Astrocyte of the spinal cord (primary cell): Measurements from ENCODE around the gene CCDC88B.

Source experiments
- DNase-seq: peaks from one replicate; pipeline ENCODE4 v3.0.0; 2011; ENCODE audit warnings: low read depth, low spot score
- H3K4me3 ChIP-seq: 2 replicates; pipeline ENCODE4 v1.5.1; 2011; ENCODE audit warnings: low read depth, mild to moderate bottlenecking, low read length, moderate library complexity
- in situ Hi-C: cut with HindIII; loops from 2 replicates; pipeline ENCODE4 v1.10.0; 2017; ENCODE audit warnings: low sequenced_read_pairs
- TF ChIP-seq, protein P1 (sequence below): IDR thresholded peaks from 2 replicates; pipeline ENCODE4 v1.5.1; 2012; ENCODE audit warnings: low read depth, mild to moderate bottlenecking, low read length, inconsistent platforms

Gene CCDC88B

DNA sequence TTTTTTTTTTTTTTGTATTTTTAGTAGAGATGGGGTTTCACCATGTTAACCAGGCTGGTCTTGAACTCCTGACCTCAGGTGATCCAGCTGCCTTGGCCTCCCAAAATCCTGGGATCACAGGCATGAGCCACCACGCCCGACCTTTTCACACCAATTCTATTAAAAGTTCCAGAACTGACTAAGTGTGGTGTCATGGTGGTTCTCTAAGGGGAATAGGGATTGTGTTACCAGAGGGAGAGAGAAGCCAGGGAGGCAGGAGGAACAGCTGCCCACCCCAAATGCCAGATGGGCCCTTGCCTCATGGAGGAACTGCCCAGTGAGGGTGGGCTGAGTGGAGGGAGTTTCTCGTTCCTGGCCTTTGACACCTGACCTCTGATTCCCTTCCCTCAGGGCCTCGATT is 24.9 kb downstream of the CCDC88B start:
- in situ Hi-C loops = no loop called here
- TF ChIP-seq, protein P1, sequence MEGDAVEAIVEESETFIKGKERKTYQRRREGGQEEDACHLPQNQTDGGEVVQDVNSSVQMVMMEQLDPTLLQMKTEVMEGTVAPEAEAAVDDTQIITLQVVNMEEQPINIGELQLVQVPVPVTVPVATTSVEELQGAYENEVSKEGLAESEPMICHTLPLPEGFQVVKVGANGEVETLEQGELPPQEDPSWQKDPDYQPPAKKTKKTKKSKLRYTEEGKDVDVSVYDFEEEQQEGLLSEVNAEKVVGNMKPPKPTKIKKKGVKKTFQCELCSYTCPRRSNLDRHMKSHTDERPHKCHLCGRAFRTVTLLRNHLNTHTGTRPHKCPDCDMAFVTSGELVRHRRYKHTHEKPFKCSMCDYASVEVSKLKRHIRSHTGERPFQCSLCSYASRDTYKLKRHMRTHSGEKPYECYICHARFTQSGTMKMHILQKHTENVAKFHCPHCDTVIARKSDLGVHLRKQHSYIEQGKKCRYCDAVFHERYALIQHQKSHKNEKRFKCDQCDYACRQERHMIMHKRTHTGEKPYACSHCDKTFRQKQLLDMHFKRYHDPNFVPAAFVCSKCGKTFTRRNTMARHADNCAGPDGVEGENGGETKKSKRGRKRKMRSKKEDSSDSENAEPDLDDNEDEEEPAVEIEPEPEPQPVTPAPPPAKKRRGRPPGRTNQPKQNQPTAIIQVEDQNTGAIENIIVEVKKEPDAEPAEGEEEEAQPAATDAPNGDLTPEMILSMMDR = no peak

DNA sequence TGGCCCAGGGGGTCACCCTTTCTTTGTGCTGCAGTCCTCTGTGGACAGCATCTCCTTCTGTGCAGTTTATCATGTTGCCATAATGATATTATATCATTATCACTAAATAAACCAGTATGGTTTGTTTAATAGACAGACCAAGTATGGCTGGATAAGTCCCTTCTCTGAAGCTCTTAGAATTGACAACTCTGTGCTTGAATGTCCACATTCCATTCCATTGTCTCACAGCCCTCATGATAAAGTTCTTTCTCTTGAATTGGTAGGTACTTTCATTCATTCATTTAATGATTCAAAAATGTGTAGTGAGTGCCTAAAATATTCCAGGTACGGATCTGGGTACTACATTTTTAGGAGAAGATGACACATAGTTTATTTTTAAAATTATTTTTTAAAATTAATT is 26.7 kb downstream of the CCDC88B start:
- no peak for DNase-seq
- TF ChIP-seq, protein P1 = no peak
- H3K4me3 ChIP-seq = no peak overlapping the region
- in situ Hi-C loops = no loop called here

More for the DNA sequence above, 24.9 kb downstream of the CCDC88B start:
- no peak for DNase-seq
- no peak overlapping the region for H3K4me3 ChIP-seq

DNA sequence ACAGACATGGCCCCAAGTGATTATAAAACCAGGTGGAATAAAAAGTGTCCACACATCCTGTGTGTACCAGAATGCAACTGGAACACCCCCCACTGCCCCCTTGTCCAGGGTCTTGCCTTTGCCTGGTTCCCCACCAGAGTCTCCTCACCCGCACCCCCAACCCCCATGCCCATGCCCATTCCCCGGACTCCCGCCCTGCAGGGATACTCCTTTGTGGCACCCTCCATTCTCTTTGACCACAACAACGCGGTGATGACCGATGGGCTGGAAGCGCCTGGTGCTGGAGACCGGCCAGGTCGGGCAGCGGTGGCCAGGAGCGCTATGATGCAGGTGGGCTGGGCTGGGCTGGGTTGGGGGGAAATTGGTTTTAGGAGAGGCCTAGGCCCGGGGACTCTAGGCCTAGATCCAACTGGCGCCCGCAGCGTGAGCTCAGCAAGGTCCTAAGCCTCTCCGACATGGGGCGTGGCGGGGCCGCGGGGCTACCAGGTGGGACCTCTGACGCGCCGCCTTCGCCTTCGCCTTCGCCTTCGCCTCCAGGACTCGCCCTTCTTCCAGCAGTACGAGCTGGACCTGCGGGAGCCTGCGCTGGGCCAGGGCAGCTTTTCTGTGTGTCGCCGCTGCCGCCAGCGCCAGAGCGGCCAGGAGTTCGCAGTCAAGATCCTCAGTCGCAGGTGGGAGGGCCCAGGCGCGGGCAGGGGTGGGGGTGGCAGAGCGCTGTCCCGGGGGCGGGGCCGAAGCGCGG is 28.1 kb downstream of the CCDC88B start:
- TF ChIP-seq, protein P1 = no peak
- no peak for DNase-seq
- H3K4me3 ChIP-seq = no peak overlapping the region
- in situ Hi-C loops = no loop called here

DNA sequence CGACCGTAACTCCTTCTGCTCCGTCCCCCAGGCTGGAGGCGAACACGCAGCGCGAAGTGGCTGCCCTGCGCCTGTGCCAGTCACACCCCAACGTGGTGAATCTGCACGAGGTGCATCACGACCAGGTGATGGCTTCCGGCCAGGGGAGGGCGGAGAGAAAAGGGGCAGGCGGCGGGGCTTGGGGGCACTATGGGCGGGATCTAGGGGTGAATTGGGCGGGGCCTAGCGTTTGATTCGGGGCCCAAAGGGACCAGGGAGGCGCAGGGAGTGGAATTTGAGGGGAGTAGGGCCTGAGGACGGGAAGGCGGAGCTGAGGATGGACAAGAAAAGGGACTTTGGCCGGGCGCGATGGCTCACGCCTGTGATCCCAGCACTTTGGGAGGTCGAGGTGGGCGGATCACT is 28.7 kb downstream of the CCDC88B start:
- in situ Hi-C loops = no loop called here
- TF ChIP-seq, protein P1 = no peak
- no peak for DNase-seq
- H3K4me3 ChIP-seq = no peak overlapping the region

DNA sequence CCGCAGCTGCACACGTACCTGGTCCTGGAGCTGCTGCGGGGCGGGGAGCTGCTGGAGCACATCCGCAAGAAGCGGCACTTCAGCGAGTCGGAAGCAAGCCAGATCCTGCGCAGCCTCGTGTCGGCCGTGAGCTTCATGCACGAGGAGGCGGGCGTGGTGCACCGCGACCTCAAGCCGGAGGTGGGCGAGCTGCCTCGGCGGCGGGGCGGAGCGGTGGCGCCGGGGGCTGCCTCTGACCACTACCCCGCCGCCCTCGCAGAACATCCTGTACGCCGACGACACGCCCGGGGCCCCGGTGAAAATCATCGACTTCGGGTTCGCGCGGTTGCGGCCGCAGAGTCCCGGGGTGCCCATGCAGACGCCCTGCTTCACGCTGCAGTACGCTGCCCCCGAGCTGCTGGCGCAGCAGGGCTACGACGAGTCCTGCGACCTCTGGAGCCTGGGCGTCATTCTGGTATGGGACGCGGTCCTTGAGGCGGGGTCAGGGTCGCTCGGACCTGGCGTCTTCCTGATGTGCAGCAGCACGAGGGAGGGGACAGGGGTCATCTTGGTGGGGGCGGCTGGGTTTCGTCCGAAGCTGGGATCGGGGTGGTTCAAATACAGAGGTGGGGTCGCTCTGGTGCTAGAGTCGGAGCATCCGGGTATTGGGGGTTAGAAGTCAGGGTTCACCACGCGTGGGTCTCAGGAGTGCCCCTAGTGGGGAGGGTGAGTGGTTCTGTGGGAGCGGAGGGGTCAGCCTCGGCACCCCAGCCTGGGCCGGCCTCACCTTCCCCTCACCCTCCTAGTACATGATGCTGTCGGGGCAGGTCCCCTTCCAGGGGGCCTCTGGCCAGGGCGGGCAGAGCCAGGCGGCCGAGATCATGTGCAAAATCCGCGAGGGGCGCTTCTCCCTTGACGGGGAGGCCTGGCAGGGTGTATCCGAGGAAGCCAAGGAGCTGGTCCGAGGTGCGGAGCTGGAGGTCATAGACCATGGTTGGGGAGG is 29.7 kb downstream of the CCDC88B start:
- in situ Hi-C loops = no loop called here
- DNase-seq = no peak
- TF ChIP-seq, protein P1 = no peak
- H3K4me3 ChIP-seq = no peak overlapping the region

DNA sequence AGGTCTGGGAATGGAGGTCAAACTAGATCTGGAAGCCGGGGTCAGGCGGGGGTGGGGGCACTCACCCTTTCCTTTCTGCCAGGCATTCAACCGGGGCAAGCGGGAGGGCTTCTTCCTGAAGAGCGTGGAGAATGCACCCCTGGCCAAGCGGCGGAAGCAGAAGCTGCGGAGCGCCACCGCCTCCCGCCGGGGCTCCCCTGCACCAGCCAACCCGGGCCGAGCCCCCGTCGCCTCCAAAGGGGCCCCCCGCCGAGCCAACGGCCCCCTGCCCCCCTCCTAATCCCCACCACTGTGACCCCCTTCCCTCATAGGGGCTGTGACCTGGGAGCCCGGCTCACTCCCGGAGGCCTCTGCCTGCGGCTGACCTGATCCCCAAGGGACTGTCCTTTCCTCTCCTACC is 31.2 kb downstream of the CCDC88B start:
- in situ Hi-C loops = no loop called here
- no peak overlapping the region for H3K4me3 ChIP-seq
- no peak for DNase-seq
- TF ChIP-seq, protein P1 = no peak
